Adrenal gland (tissue), 5 donors: ENCODE measurements around the gene SSBP3.

ENCODE experiments used
- POLR2A ChIP-seq, 2 donors: fragments of 450-650 bp; IDR thresholded peaks; one replicate each; pipeline ENCODE4 v1.6.1; 2017; ENCODE audit warnings: antibody characterized with exemption in 2 of 2, mild to moderate bottlenecking in 2 of 2, moderate library complexity in 1 of 2
- TF ChIP-seq, protein P1 (sequence below), 6 experiments: fragments of 450-650 bp in 4 of 6; fragments of 200-600 bp in 2 of 6; sonication (generic) in 1 of 6; IDR thresholded peaks; 1 replicate in 5 of 6; 2 replicates in 1 of 6; pipeline versions ENCODE4 v1.5.1 to v1.8.0; 2016 to 2021; ENCODE audit warnings: antibody characterized with exemption in 6 of 6, mild to moderate bottlenecking in 2 of 6, moderate library complexity in 1 of 6
- donor health status: DM: no; HTN: no; CAD: no.

DNA sequence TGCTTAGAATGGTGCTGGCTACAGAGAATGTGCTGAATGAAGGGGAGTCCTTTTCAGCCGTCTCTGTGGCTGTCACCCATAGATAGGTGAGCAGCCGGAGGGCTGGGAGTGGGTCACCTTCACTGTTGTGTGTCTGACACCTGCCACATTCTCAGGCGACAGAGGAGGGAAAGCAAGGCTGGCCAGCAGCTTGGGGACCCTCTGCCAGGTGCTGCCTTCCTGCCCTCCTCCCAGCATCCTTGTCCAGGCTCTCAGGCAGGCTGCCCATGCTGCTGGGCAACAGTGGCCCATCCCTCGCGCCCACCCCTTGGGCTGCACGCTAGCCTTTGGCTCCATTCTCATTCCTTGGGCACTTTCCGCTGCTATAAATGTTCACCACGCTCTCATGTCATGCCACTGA, 228.5 kb downstream of the SSBP3 start:
- no peak for TF ChIP-seq POLR2A (IDR thresholded peaks at IDR 0.05)
- TF ChIP-seq, protein P1, sequence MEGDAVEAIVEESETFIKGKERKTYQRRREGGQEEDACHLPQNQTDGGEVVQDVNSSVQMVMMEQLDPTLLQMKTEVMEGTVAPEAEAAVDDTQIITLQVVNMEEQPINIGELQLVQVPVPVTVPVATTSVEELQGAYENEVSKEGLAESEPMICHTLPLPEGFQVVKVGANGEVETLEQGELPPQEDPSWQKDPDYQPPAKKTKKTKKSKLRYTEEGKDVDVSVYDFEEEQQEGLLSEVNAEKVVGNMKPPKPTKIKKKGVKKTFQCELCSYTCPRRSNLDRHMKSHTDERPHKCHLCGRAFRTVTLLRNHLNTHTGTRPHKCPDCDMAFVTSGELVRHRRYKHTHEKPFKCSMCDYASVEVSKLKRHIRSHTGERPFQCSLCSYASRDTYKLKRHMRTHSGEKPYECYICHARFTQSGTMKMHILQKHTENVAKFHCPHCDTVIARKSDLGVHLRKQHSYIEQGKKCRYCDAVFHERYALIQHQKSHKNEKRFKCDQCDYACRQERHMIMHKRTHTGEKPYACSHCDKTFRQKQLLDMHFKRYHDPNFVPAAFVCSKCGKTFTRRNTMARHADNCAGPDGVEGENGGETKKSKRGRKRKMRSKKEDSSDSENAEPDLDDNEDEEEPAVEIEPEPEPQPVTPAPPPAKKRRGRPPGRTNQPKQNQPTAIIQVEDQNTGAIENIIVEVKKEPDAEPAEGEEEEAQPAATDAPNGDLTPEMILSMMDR (IDR thresholded peaks at IDR 0.05): no peak
